RPMI8226 (cell line): Measurements from ENCODE around the gene C2orf68.
"Not testable (repeated sequence)": the region's sequence is repeated elsewhere in the genome, so short reads cannot be mapped to it uniquely, and the experiment has no call there.

ENCODE experiments used
- DNase-seq: peaks from one replicate; pipeline ENCODE4 v3.0.0-alpha.2; 2015

Gene C2orf68

GRCh38 chr2:85611705-85612587, at the start of gene C2orf68:
TSS of gene C2orf68 (minus strand) at chr2:85612066. CDS start at chr2:85611984, 82 bp downstream.
- DNase-seq = peak; percentile 95

GRCh38 chr2:85661139-85661858, 49.4 kb upstream of the C2orf68 start:
- no peak for DNase-seq

- DNase-seq = no peak
These were observed 48.9 kb upstream of the C2orf68 start for GRCh38 chr2:85660725-85661124.

- DNase-seq = not testable (repeated sequence)
These were observed 48.4 kb upstream of the C2orf68 start for GRCh38 chr2:85660301-85660700.

GRCh38 chr2:85659324-85659981, 47.6 kb upstream of the C2orf68 start:
- no peak for DNase-seq

GRCh38 chr2:85657399-85657798, 45.5 kb upstream of the C2orf68 start:
- not testable (repeated sequence) for DNase-seq

- no peak for DNase-seq
These were observed 44.6 kb upstream of the C2orf68 start for GRCh38 chr2:85656468-85656867.

GRCh38 chr2:85655961-85656417, 44.1 kb upstream of the C2orf68 start:
- DNase-seq = no peak

GRCh38 chr2:85653996-85654395, 42.1 kb upstream of the C2orf68 start:
- no peak for DNase-seq

- no peak for DNase-seq
These were observed 40.2 kb upstream of the C2orf68 start for GRCh38 chr2:85652056-85652455.

GRCh38 chr2:85651097-85651496, 39.2 kb upstream of the C2orf68 start:
- DNase-seq = no peak

- DNase-seq = no peak
These were observed 38.6 kb upstream of the C2orf68 start for GRCh38 chr2:85650456-85650855.

- no peak for DNase-seq
These were observed 37.6 kb upstream of the C2orf68 start for GRCh38 chr2:85649201-85650190.

GRCh38 chr2:85648619-85649018, 36.8 kb upstream of the C2orf68 start:
- peak; percentile 40 for DNase-seq

GRCh38 chr2:85647823-85648526, 36.1 kb upstream of the C2orf68 start:
- no peak for DNase-seq

GRCh38 chr2:85646166-85646565, 34.3 kb upstream of the C2orf68 start:
- DNase-seq = no peak

- DNase-seq = no peak
These were observed 33.0 kb upstream of the C2orf68 start for GRCh38 chr2:85644909-85645308.

- peak; percentile 57 for DNase-seq
These were observed 30.9 kb upstream of the C2orf68 start for GRCh38 chr2:85642725-85643124.

GRCh38 chr2:85635636-85636035, 23.8 kb upstream of the C2orf68 start:
- no peak for DNase-seq

- DNase-seq = no peak
These were observed 23.1 kb upstream of the C2orf68 start for GRCh38 chr2:85635011-85635410.

- DNase-seq = no peak
These were observed 19.4 kb upstream of the C2orf68 start for GRCh38 chr2:85631316-85631715.
